Heart right ventricle (tissue), 16 donors: ENCODE data around the gene CLSTN2. TPM values are rescaled to one million over a fixed set of nuclear protein-coding genes. Genes with fewer than 3 reads are reported as not detected.

Source experiments
- ATAC-seq, 8 donors: fragments of 200-7000 bp; cut with Tn5 transposase; one replicate each; pipeline ENCODE4 v1.9.1; 2020; ENCODE audit warnings: mild to moderate bottlenecking in 8 of 8, moderate library complexity in 8 of 8, moderate number of reproducible peaks in 1 of 8
- DNase-seq, 2 donors: peaks; one replicate each; pipeline ENCODE4 v3.0.0-alpha.2; 2020
- H3K27ac ChIP-seq, 10 donors: fragments of 200-600 bp; sonication (generic) in 2 of 10; one replicate each; pipeline versions ENCODE4 v1.5.0 to v1.8.0; 2020 to 2022; ENCODE audit warnings: mild to moderate bottlenecking in 3 of 10
- H3K27me3 ChIP-seq, 7 donors: fragments of 200-600 bp; one replicate each; pipeline ENCODE4 v1.8.0; 2021 to 2022; ENCODE audit warnings: mild to moderate bottlenecking in 2 of 7
- H3K36me3 ChIP-seq, 9 donors: fragments of 200-600 bp; sonication (generic) in 1 of 9; one replicate each; pipeline versions ENCODE4 v1.5.0 to v1.8.0; 2020 to 2022; ENCODE audit warnings: mild to moderate bottlenecking in 2 of 9
- H3K4me1 ChIP-seq, 9 donors: fragments of 200-600 bp; sonication (generic) in 1 of 9; one replicate each; pipeline versions ENCODE4 v1.5.0 to v1.8.0; 2020 to 2022; ENCODE audit warnings: mild to moderate bottlenecking in 4 of 9
- H3K4me3 ChIP-seq, 10 donors: fragments of 200-600 bp; sonication (generic) in 2 of 10; one replicate each; pipeline versions ENCODE4 v1.5.0 to v1.8.0; 2020 to 2022; ENCODE audit warnings: mild to moderate bottlenecking in 7 of 10, moderate library complexity in 2 of 10
- H3K9me3 ChIP-seq, 11 donors: fragments of 200-600 bp in 10 of 11; sonication (generic) in 2 of 11; one replicate each; pipeline versions ENCODE4 v1.5.0 to v1.8.0; 2013 to 2022; ENCODE audit warnings: mild to moderate bottlenecking in 2 of 11, control low read depth in 1 of 11, moderate library complexity in 1 of 11
- CTCF ChIP-seq, 9 donors: fragments of 200-600 bp; sonication (generic) in 2 of 9; IDR thresholded peaks; one replicate each; pipeline versions ENCODE4 v1.5.0 to v1.8.0; 2021 to 2022; ENCODE audit warnings: antibody characterized with exemption in 9 of 9, mild to moderate bottlenecking in 5 of 9, moderate library complexity in 1 of 9
- WGBS, 2 donors: extraction: QIAGEN DNeasy Blood & Tissue Kit; methylation state at CpG; one replicate each; pipeline ENCODE4 v1.1.7; 2013; ENCODE audit warnings: inconsistent platforms in 1 of 2; 5-methylcytosine and 5-hydroxymethylcytosine counted together
- intact Hi-C, 10 donors: fragments of 100-400 bp; cut with DNase I; formaldehyde crosslinking; loops; one replicate each; pipeline versions ENCODE4 v1.11.1 to v1.14.2; 2022
- polyA plus RNA-seq, 2 donors: library from polyadenylated mRNA; stranded (reverse); fragments of 200-250 nt; gene quantifications; one replicate each; pipeline ENCODE4 v1.2.3, GENCODE V29; 2013
- total RNA-seq, 10 donors: library from RNA; stranded (reverse); fragmentation: NEBNext Ultra II Directional in 3 of 10; extraction: Animal tissue kit (Norgen Biotek cat#: 25700) in 3 of 10; gene quantifications; one replicate each; pipeline versions ENCODE4 v1.2.1 to v1.2.4, GENCODE V29; 2021 to 2023
- donor health status: Arrhythmogenic right ventricular cardiomyopathy.
- donor health status: ischemic (EF 13 %, LVEDD 7.1; RV severe dilation, severe dysfunction).
- donor health status: healthy with polysubstance abuse.
- donor health status: DM: no; HTN: yes; CAD: no.
- donor health status: DM: no; HTN: no; CAD: no.
- donor health status: ischemic (EF 25% LVEDD 6.9; RV normal size, moderate dysfunction).
- donor health status: ischemic (EF 25% LVEDD 5.7; RV mildly dilated, moderate dysfunction).
- donor health status: healthy.
- donor health status: DM: yes; HTN: yes; CAD: no.
- donor health status: Ischemic cardiomyopathy.
- donor health status: ischemic (EF 35%, LVEDD 5.7; RV mildly dilated, moderate dysfunction).
- donor health status: nonischemic (EF 11% LVEDD 7.7; RV severe dilation, severe dysfunction).
- donor health status: DM: yes; HTN: yes; CAD: no.
- donor health status: PGD.
- donor health status: ischemic (EF 29% LVEDD 5.4; RV normal size, mild dysfunction).
- donor health status: nonischemic (EF 23%, LVEDD 6.1; RV moderate dilation, normal function).

The CLSTN2 gene
- total and polyA plus RNA-seq, 12 donors: 0.57 to 10.7 (median 4.4) TPM

DNA sequence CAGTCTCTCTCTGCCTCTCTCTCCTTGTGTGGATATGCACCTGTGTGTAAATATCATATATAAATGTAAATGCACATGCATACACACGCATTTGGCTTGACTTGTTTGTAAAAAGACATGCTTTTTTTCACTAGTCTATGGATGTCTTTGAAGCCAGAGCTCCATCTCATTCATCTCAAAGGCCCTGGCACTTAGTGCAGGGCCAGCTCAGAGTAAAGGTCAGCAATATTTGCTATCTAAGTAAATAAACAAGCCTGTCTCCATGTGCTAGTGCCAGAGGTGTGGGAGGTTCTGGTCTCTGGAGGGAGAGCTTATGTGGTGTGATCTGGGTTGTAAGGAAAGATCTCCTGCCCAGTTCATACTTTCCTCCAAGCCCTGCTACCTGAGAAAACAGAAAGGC lies 5.6 kb downstream of the CLSTN2 start:
- Histone ChIP-seq H3K27ac (peak overlapping the region in 1 of 10 donors; percentile 26), H3K27me3 (peaks cover 0 to 30% (median 9%) of the 10 kb centered on the region in 7 donors), H3K9me3 (no peaks in the 10 kb centered on the region), H3K4me3 (no peak overlapping the region), H3K36me3 (no peaks in the 10 kb centered on the region), H3K4me1 (peaks cover 0 to 40% (median 12%) of the 10 kb centered on the region in 9 donors)
- WGBS, 2 donors: 48 to 59% methylated on average over 1 of the region's 1 CpG
- intact Hi-C loops: loop anchor here in 3 of 10 donors (2.0 to 5.0 kb wide), 4 partner anchors 37 to 922 kb away; no protein-coding TSS in a partner anchor
- DNase-seq (peak in 1 of 2 donors; percentile 17), ATAC-seq (peak in 6 of 8 donors; percentile 63 to 89 (median 76))
- no peak for TF ChIP-seq CTCF (IDR thresholded peaks at IDR 0.05)

GRCh38 chr3:139941580-139941979 lies 6.6 kb downstream of the CLSTN2 start:
- TF ChIP-seq CTCF (IDR thresholded peaks at IDR 0.05): no peak
- Histone ChIP-seq H3K9me3 (peaks cover 0 to 3% (median 0%) of the 10 kb centered on the region in 11 donors), H3K4me1 (peaks cover 0 to 31% (median 4%) of the 10 kb centered on the region in 9 donors), H3K36me3 (no peaks in the 10 kb centered on the region), H3K27me3 (peaks cover 0 to 21% (median 7%) of the 10 kb centered on the region in 7 donors), H3K27ac (no peak overlapping the region), H3K4me3 (no peak overlapping the region)
- 79 to 86% methylated on average over 4 of the region's 4 CpGs for WGBS, 2 donors
- ATAC-seq (no peak), DNase-seq (no peak)
- intact Hi-C loops: loop anchor here in 3 of 10 donors (2.0 to 5.0 kb wide), 4 partner anchors 36 to 921 kb away; no protein-coding TSS in a partner anchor

DNA sequence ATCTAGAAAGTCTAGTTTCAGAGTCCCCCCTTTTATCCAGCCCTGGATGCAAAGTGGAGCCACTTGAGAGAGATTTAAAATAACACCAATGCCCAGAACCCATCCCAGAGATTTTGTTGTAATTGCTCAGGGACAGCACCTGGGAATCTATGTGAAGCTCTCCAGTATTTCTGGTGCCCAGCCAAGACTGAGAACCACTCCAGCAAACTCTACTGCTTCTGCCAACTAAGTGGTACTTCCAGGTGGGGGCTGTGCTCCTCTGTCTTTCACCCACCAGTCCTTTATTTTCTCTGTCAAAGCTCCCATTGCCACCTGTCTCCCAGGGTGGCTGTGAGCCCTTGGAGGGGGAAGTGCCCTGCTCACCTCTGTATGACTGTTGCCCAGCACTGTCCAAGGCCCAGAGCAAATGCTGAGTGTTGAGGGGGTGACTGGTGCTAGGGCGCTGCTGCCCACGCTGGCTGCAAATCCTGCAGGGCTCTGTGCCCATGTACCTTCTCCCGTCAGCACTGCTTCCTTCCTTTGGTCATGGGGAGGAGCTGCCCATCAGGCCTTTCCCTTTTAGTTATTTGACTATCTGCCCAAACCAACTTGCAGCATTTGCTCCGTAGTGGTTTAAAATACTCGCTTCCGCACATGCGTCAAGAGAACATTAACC lies 9.4 kb downstream of the CLSTN2 start:
- no peaks in the 10 kb centered on the region for H3K27me3 ChIP-seq
- H3K36me3 ChIP-seq: no peaks in the 10 kb centered on the region
- DNase-seq: peak in 1 of 2 donors; percentile 25
- H3K27ac ChIP-seq: peak overlapping the region in 1 of 10 donors; percentile 12
- no peak for TF ChIP-seq CTCF (IDR thresholded peaks at IDR 0.05)
- intact Hi-C loops: loop anchor here in 3 of 10 donors (5.0 kb wide), 3 partner anchors 33 to 918 kb away; no protein-coding TSS in a partner anchor
- peaks cover 0 to 25% (median 0%) of the 10 kb centered on the region in 9 donors for H3K4me1 ChIP-seq
- H3K9me3 ChIP-seq: peaks cover 0 to 9% (median 0%) of the 10 kb centered on the region in 11 donors
- peak in 7 of 8 donors; percentile 25 to 78 (median 67) for ATAC-seq
- H3K4me3 ChIP-seq: no peak overlapping the region
- 63 to 83% methylated on average over 7 of the region's 7 CpGs for WGBS, 2 donors

DNA sequence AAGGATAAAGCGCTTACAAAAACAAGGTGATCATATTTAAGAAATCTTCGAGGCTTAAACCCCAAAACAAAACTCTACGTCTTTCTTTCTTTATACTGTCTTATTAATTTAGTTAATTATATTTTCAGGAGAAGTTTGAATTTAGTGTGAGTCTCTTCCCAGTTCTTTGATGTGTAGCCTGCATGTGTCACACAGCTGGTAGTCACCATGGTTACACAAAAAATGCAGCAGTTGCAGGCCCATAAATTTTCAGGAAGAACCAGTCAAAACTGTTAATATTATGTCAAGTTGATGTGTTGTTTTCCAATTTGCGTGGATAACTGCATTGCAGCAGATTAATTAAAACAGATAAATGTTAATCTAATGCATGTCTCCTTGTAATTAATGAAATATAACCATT lies 10.4 kb downstream of the CLSTN2 start:
- Histone ChIP-seq H3K4me1 (peaks cover 0 to 19% (median 0%) of the 10 kb centered on the region in 9 donors), H3K4me3 (no peak overlapping the region), H3K27me3 (no peaks in the 10 kb centered on the region), H3K27ac (no peak overlapping the region), H3K36me3 (no peaks in the 10 kb centered on the region), H3K9me3 (peaks cover 0 to 9% (median 0%) of the 10 kb centered on the region in 11 donors)
- WGBS, 2 donors: 89% methylated on average over 4 of the region's 4 CpGs
- TF ChIP-seq CTCF (IDR thresholded peaks at IDR 0.05): no peak
- DNase-seq (no peak), ATAC-seq (no peak)
- intact Hi-C loops: no loop called here
